Suprapubic skin (tissue), 4 donors: Measurements from ENCODE around the gene SPPL3. TPM values are rescaled to one million over a fixed set of nuclear protein-coding genes. Genes with fewer than 3 reads are reported as not detected.
"Not testable (repeated sequence)": the region's sequence is repeated elsewhere in the genome, so short reads cannot be mapped to it uniquely, and the experiment has no call there.

Source experiments
- DNase-seq, 2 donors: peaks; one replicate each; pipeline ENCODE4 v3.0.0-alpha.2; 2019; ENCODE audit warnings: low spot score in 2 of 2
- H3K27ac ChIP-seq: fragments of 200-600 bp; sonication (generic); one replicate; pipeline ENCODE4 v1.5.1; 2019
- H3K27me3 ChIP-seq: fragments of 200-600 bp; sonication (generic); one replicate; pipeline ENCODE4 v1.5.1; 2019
- H3K36me3 ChIP-seq: fragments of 200-600 bp; sonication (generic); one replicate; pipeline ENCODE4 v1.5.1; 2019
- H3K4me1 ChIP-seq: fragments of 200-600 bp; sonication (generic); one replicate; pipeline ENCODE4 v1.5.1; 2019
- H3K4me3 ChIP-seq: fragments of 200-600 bp; sonication (generic); one replicate; pipeline ENCODE4 v1.5.1; 2019; ENCODE audit warnings: mild to moderate bottlenecking
- H3K9me3 ChIP-seq: fragments of 200-600 bp; sonication (generic); one replicate; pipeline ENCODE4 v1.5.1; 2019
- CTCF ChIP-seq, 2 donors: fragments of 200-600 bp in 1 of 2; fragments of 450-650 bp in 1 of 2; sonication (generic) in 1 of 2; IDR thresholded peaks; one replicate each; pipeline ENCODE4 v1.5.1; 2016 to 2019; ENCODE audit warnings: antibody characterized with exemption in 2 of 2, mild to moderate bottlenecking in 1 of 2, moderate library complexity in 1 of 2
- EP300 ChIP-seq: sonication (generic); formaldehyde crosslinking; IDR thresholded peaks from one replicate; pipeline ENCODE4 v1.6.1; 2017; ENCODE audit warnings: antibody characterized with exemption
- POLR2A ChIP-seq, 2 donors: fragments of 450-650 bp; IDR thresholded peaks; one replicate each; pipeline ENCODE4 v1.6.1; 2017; ENCODE audit warnings: antibody characterized with exemption in 2 of 2, mild to moderate bottlenecking in 2 of 2, moderate library complexity in 2 of 2
- POLR2AphosphoS5 ChIP-seq, 3 donors: sonication (generic); formaldehyde crosslinking; IDR thresholded peaks; one replicate each; pipeline ENCODE4 v1.6.1; 2017; ENCODE audit warnings: antibody characterized with exemption in 3 of 3
- WGBS: methylation state at CpG from one replicate; pipeline ENCODE4 v1.1.5; 2018; 5-methylcytosine and 5-hydroxymethylcytosine counted together
- total RNA-seq, 4 donors: library from RNA; depleted of rRNA; stranded (reverse); fragments of >200 nt; gene quantifications; one replicate each; pipeline ENCODE4 v1.1.0, GENCODE V29; 2016

SPPL3 gene
- total RNA-seq, result 10 to 100 TPM; 64.7 to 91.8 (median 70.6) TPM

GRCh38 chr12:120904197-120904773, at the start of gene SPPL3:
TSS of gene SPPL3 (minus strand) at chr12:120904358. CDS start at chr12:120903867, 491 bp downstream.
- peaks cover 76% of the 10 kb centered on the region for H3K4me1 ChIP-seq
- H3K36me3 ChIP-seq, result no peaks in the 10 kb centered on the region
- H3K27ac ChIP-seq, result peak within 1 kb of the TSS; percentile 98
- 0% methylated on average over 4 of the region's 66 CpGs for WGBS
- H3K27me3 ChIP-seq, result no peaks in the 10 kb centered on the region
- no peak for TF ChIP-seq CTCF (IDR thresholded peaks at IDR 0.05)
- TF ChIP-seq EP300, result no peak
- peak in 2 of 3 donors; percentile 43 to 79 for TF ChIP-seq POLR2AphosphoS5 (IDR thresholded peaks at IDR 0.05)
- TF ChIP-seq POLR2A (IDR thresholded peaks at IDR 0.05), result peak in 1 of 2 donors; percentile 57
- peak; percentile 94 to 95 for DNase-seq
- H3K4me3 ChIP-seq, result peak within 1 kb of the TSS; percentile 86
- H3K9me3 ChIP-seq, result no peaks in the 10 kb centered on the region

- no peak for TF ChIP-seq POLR2AphosphoS5 (IDR thresholded peaks at IDR 0.05)
- no peak for TF ChIP-seq CTCF (IDR thresholded peaks at IDR 0.05)
- no peak for TF ChIP-seq EP300
- no peak for TF ChIP-seq POLR2A (IDR thresholded peaks at IDR 0.05)
These were observed 46.6 kb upstream of the SPPL3 start for GRCh38 chr12:120950807-120951206.

GRCh38 chr12:120950260-120950799, 46.2 kb upstream of the SPPL3 start:
- 81% methylated on average over 4 of the region's 31 CpGs for WGBS
- H3K27ac ChIP-seq, result not testable (repeated sequence)

More at GRCh38 chr12:120950807-120951206, 46.6 kb upstream of the SPPL3 start:
- H3K4me1 ChIP-seq, result no peaks in the 10 kb centered on the region
- DNase-seq, result no peak
- 100% methylated on average over 2 of the region's 5 CpGs for WGBS
- no peaks in the 10 kb centered on the region for H3K27me3 ChIP-seq
- H3K4me3 ChIP-seq, result no peak overlapping the region
- no peak overlapping the region for H3K27ac ChIP-seq
- no peaks in the 10 kb centered on the region for H3K9me3 ChIP-seq
- H3K36me3 ChIP-seq, result no peaks in the 10 kb centered on the region

GRCh38 chr12:120945516-120945915, 41.4 kb upstream of the SPPL3 start:
- not testable (repeated sequence) for H3K4me3 ChIP-seq, DNase-seq, H3K9me3 ChIP-seq, H3K27me3 ChIP-seq, H3K27ac ChIP-seq, H3K4me1 ChIP-seq, H3K36me3 ChIP-seq
- WGBS, result 85% methylated on average over 6 of the region's 6 CpGs

More at GRCh38 chr12:120950260-120950799, 46.2 kb upstream of the SPPL3 start:
- H3K27me3 ChIP-seq, H3K4me1 ChIP-seq, DNase-seq, H3K4me3 ChIP-seq, H3K36me3 ChIP-seq, H3K9me3 ChIP-seq: not testable (repeated sequence)

GRCh38 chr12:120944645-120945217, 40.6 kb upstream of the SPPL3 start:
- Histone ChIP-seq H3K27ac (no peak overlapping the region), H3K4me3 (no peak overlapping the region), H3K36me3 (no peaks in the 10 kb centered on the region), H3K9me3 (no peaks in the 10 kb centered on the region), H3K27me3 (no peaks in the 10 kb centered on the region), H3K4me1 (no peaks in the 10 kb centered on the region)
- DNase-seq, result no peak
- WGBS, result 54% methylated on average over 9 of the region's 9 CpGs
- TF ChIP-seq POLR2A (IDR thresholded peaks at IDR 0.05) (no peak), EP300 (no peak), CTCF (IDR thresholded peaks at IDR 0.05) (peak; percentile 33 to 74)

GRCh38 chr12:120943482-120943881, 39.3 kb upstream of the SPPL3 start:
- 63% methylated on average over 3 of the region's 3 CpGs for WGBS
- Histone ChIP-seq H3K36me3 (no peaks in the 10 kb centered on the region), H3K4me3 (no peak overlapping the region), H3K27ac (no peak overlapping the region), H3K4me1 (no peaks in the 10 kb centered on the region), H3K9me3 (no peaks in the 10 kb centered on the region), H3K27me3 (no peaks in the 10 kb centered on the region)
- TF ChIP-seq POLR2A (IDR thresholded peaks at IDR 0.05) (no peak), CTCF (IDR thresholded peaks at IDR 0.05) (no peak), POLR2AphosphoS5 (IDR thresholded peaks at IDR 0.05) (no peak), EP300 (no peak)
- DNase-seq, result no peak
